ENCODE measurements around the gene AUH. TPM values are rescaled to one million over a fixed set of nuclear protein-coding genes. Genes with fewer than 3 reads are reported as not detected.

AUH gene
- total RNA-seq, 6 donors from 2014 or later: 13.7 to 38.5 (median 24.4) TPM

GRCh38 chr9:91179237-91180138 lies 182.2 kb downstream of the AUH start:
- TF ChIP-seq EP300 (IDR thresholded peaks at IDR 0.05) (no peak), POLR2A (IDR thresholded peaks at IDR 0.05) (no peak), CTCF (IDR thresholded peaks at IDR 0.05) (no peak), POLR2AphosphoS5 (IDR thresholded peaks at IDR 0.05) (no peak)
- H3K36me3 ChIP-seq: no peaks in the 10 kb centered on the region
- peak in 1 of 2 donors; percentile 47 for DNase-seq
- peaks cover 0 to 3% (median 2%) of the 10 kb centered on the region in 4 donors for H3K4me1 ChIP-seq
- peak in 1 of 2 donors; percentile 58 for ATAC-seq (ENCODE audit: low FRiP score in 2 of 2)
- WGBS, 2 donors: 87 to 94% methylated on average over 13 to 23 of the region's 23 CpGs
- H3K27ac ChIP-seq: no peak overlapping the region
- no peaks in the 10 kb centered on the region for H3K9me3 ChIP-seq
- H3K4me3 ChIP-seq: no peak overlapping the region
- H3K27me3 ChIP-seq: no peaks in the 10 kb centered on the region

GRCh38 chr9:91178281-91179236 lies 183.2 kb downstream of the AUH start:
- DNase-seq (peak; percentile 20 to 49), ATAC-seq (ENCODE audit: low FRiP score in 2 of 2) (peak; percentile 16 to 26)
- Histone ChIP-seq H3K36me3 (no peaks in the 10 kb centered on the region), H3K27me3 (no peaks in the 10 kb centered on the region), H3K9me3 (no peaks in the 10 kb centered on the region), H3K4me3 (no peak overlapping the region), H3K4me1 (peaks cover 0 to 7% (median 2%) of the 10 kb centered on the region in 4 donors), H3K27ac (no peak overlapping the region)
- 90 to 91% methylated on average over 9 to 13 of the region's 15 CpGs for WGBS, 2 donors
- TF ChIP-seq POLR2A (IDR thresholded peaks at IDR 0.05) (no peak), CTCF (IDR thresholded peaks at IDR 0.05) (no peak), EP300 (IDR thresholded peaks at IDR 0.05) (no peak), POLR2AphosphoS5 (IDR thresholded peaks at IDR 0.05) (no peak)

- ATAC-seq (ENCODE audit: low FRiP score in 2 of 2) (no peak), DNase-seq (peak; percentile 44 to 75)
- Histone ChIP-seq H3K9me3 (no peaks in the 10 kb centered on the region), H3K27me3 (no peaks in the 10 kb centered on the region), H3K36me3 (no peaks in the 10 kb centered on the region), H3K4me3 (no peak overlapping the region), H3K27ac (no peak overlapping the region), H3K4me1 (peaks cover 0 to 7% (median 2%) of the 10 kb centered on the region in 4 donors)
- 65 to 69% methylated on average over 15 of the region's 15 CpGs for WGBS, 2 donors
- TF ChIP-seq POLR2A (IDR thresholded peaks at IDR 0.05): no peak
- no peak for TF ChIP-seq POLR2AphosphoS5 (IDR thresholded peaks at IDR 0.05)
- TF ChIP-seq CTCF (IDR thresholded peaks at IDR 0.05): no peak
- no peak for TF ChIP-seq EP300 (IDR thresholded peaks at IDR 0.05)
These were observed 183.9 kb downstream of the AUH start for GRCh38 chr9:91177661-91178280.

GRCh38 chr9:91177081-91177480 lies 184.6 kb downstream of the AUH start:
- Histone ChIP-seq H3K4me3 (no peak overlapping the region), H3K27me3 (no peaks in the 10 kb centered on the region), H3K4me1 (peaks cover 0 to 7% (median 2%) of the 10 kb centered on the region in 4 donors), H3K27ac (no peak overlapping the region), H3K36me3 (no peaks in the 10 kb centered on the region), H3K9me3 (no peaks in the 10 kb centered on the region)
- DNase-seq (peak in 1 of 2 donors; percentile 9), ATAC-seq (ENCODE audit: low FRiP score in 2 of 2) (no peak)
- 88 to 93% methylated on average over 4 of the region's 4 CpGs for WGBS, 2 donors
- TF ChIP-seq EP300 (IDR thresholded peaks at IDR 0.05) (no peak), POLR2A (IDR thresholded peaks at IDR 0.05) (no peak), POLR2AphosphoS5 (IDR thresholded peaks at IDR 0.05) (no peak), CTCF (IDR thresholded peaks at IDR 0.05) (no peak)
